GM23338 (cell line): ENCODE data around the gene SPRY1. TPM values are rescaled to one million over a fixed set of nuclear protein-coding genes. Genes with fewer than 3 reads are reported as not detected.

Experiments used
- ATAC-seq: fragments of 200-7000 bp; cut with Tn5 transposase; 3 replicates; pipeline ENCODE4 v1.9.1; 2020
- DNase-seq: peaks from one replicate; pipeline ENCODE4 v3.0.0-alpha.2; 2015; ENCODE audit warnings: low spot score
- H2AFZ ChIP-seq: fragments of 200-600 bp; sonication (generic); 2 replicates; pipeline ENCODE4 v1.8.0; 2016; ENCODE audit warnings: antibody characterized with exemption, mild to moderate bottlenecking, moderate library complexity
- H3F3A ChIP-seq: fragments of 200-600 bp; sonication (generic); replicated peaks from 2 replicates; pipeline ENCODE4 v1.8.0; 2017; ENCODE audit warnings: antibody characterized with exemption, mixed run types, low read depth
- H3K27ac ChIP-seq: fragments of 200-600 bp; sonication (generic); 2 replicates; pipeline ENCODE4 v1.6.1; 2016; ENCODE audit warnings: low read depth
- H3K27me3 ChIP-seq: fragments of 200-600 bp; sonication (generic); 2 replicates; pipeline ENCODE4 v1.8.0; 2016; ENCODE audit warnings: mild to moderate bottlenecking, mixed run types, moderate library complexity; ENCODE audit not compliant: insufficient read depth
- H3K36me3 ChIP-seq: fragments of 200-600 bp; sonication (generic); 2 replicates; pipeline ENCODE4 v1.8.0; 2016; ENCODE audit warnings: mild to moderate bottlenecking; ENCODE audit not compliant: insufficient read depth
- H3K4me1 ChIP-seq: fragments of 200-600 bp; sonication (generic); 2 replicates; pipeline ENCODE4 v1.8.0; 2016; ENCODE audit warnings: mild to moderate bottlenecking, moderate library complexity; ENCODE audit not compliant: insufficient read depth
- H3K4me2 ChIP-seq: fragments of 200-600 bp; sonication (generic); 2 replicates; pipeline ENCODE4 v1.7.1; 2017; ENCODE audit warnings: mixed run types
- H3K4me3 ChIP-seq: fragments of 200-600 bp; sonication (generic); 2 replicates; pipeline ENCODE4 v1.6.1; 2016; ENCODE audit warnings: mixed run types
- H3K79me2 ChIP-seq: fragments of 200-600 bp; sonication (generic); replicated peaks from 2 replicates; pipeline ENCODE4 v1.8.0; 2017; ENCODE audit warnings: mild to moderate bottlenecking; ENCODE audit not compliant: insufficient read depth
- H3K9me2 ChIP-seq: fragments of 200-600 bp; sonication (generic); 2 replicates; pipeline ENCODE4 v1.8.0; 2017; ENCODE audit not compliant: insufficient read depth
- H4K20me1 ChIP-seq: fragments of 200-600 bp; sonication (generic); replicated peaks from 2 replicates; pipeline ENCODE4 v1.8.0; 2017; ENCODE audit warnings: mild to moderate bottlenecking; ENCODE audit not compliant: insufficient read depth
- H3K27ac Mint-ChIP-seq: 2 replicates; pipeline ENCODE4 v1.8.0; 2020; ENCODE audit warnings: inconsistent platforms, mild to moderate bottlenecking, moderate library complexity, mixed read lengths
- H3K27me3 Mint-ChIP-seq: 3 replicates; pipeline ENCODE4 v1.8.0; 2022; ENCODE audit warnings: low read depth, mild to moderate bottlenecking, moderate library complexity, mixed read lengths, inconsistent platforms; ENCODE audit not compliant: insufficient read depth, poor library complexity
- H3K36me3 Mint-ChIP-seq: 3 replicates; pipeline ENCODE4 v1.8.0; 2021; ENCODE audit warnings: low read depth, mild to moderate bottlenecking, inconsistent platforms, moderate library complexity, mixed read lengths
- H3K4me1 Mint-ChIP-seq: 3 replicates; pipeline ENCODE4 v1.8.0; 2020; ENCODE audit warnings: mild to moderate bottlenecking, inconsistent platforms, mixed read lengths
- H3K4me3 Mint-ChIP-seq: 3 replicates; pipeline ENCODE4 v1.8.0; 2021; ENCODE audit warnings: moderate library complexity, mild to moderate bottlenecking, inconsistent platforms, mixed read lengths
- H3K9me3 Mint-ChIP-seq: 3 replicates; pipeline ENCODE4 v1.8.0; 2020; ENCODE audit warnings: moderate library complexity, mild to moderate bottlenecking, inconsistent platforms, mixed read lengths
- CREB1 ChIP-seq: fragments of 250-450 bp; sonication (Bioruptor Pico); IDR thresholded peaks from 2 replicates; pipeline ENCODE4 v1.5.0; 2020; ENCODE audit warnings: low read depth, mild to moderate bottlenecking, moderate library complexity
- EZH2 ChIP-seq: fragments of 200-600 bp; sonication (generic); IDR thresholded peaks from one replicate; pipeline ENCODE4 v1.8.0; 2017; ENCODE audit warnings: antibody characterized with exemption, mild to moderate bottlenecking, low read depth; ENCODE audit not compliant: unreplicated experiment
- EZH2phosphoT487 ChIP-seq: fragments of 200-600 bp; sonication (generic); IDR thresholded peaks from one replicate; pipeline ENCODE4 v1.8.1; 2018; ENCODE audit warnings: antibody characterized with exemption; ENCODE audit not compliant: unreplicated experiment
- JUNB ChIP-seq: IDR thresholded peaks from one replicate; pipeline ENCODE4 v1.6.1; 2016; ENCODE audit warnings: antibody characterized with exemption; ENCODE audit not compliant: unreplicated experiment
- NANOG ChIP-seq: IDR thresholded peaks from 2 replicates; pipeline ENCODE4 v1.6.1; 2016; ENCODE audit warnings: antibody characterized with exemption, borderline replicate concordance
- POLR2AphosphoS5 ChIP-seq: IDR thresholded peaks from 2 replicates; pipeline ENCODE4 v1.6.1; 2016; ENCODE audit warnings: antibody characterized with exemption, low read depth
- STAT1 ChIP-seq: IDR thresholded peaks from one replicate; pipeline ENCODE4 v1.6.1; 2016; ENCODE audit warnings: antibody characterized with exemption; ENCODE audit not compliant: unreplicated experiment
- ZNF331 ChIP-seq: fragments of 250-450 bp; sonication (Bioruptor Pico); IDR thresholded peaks from 2 replicates; pipeline ENCODE4 v1.5.0; 2020; ENCODE audit warnings: low read depth, mild to moderate bottlenecking, moderate library complexity
- ZNF462 ChIP-seq: fragments of 250-450 bp; sonication (Bioruptor Pico); IDR thresholded peaks from 2 replicates; pipeline ENCODE4 v1.5.0; 2020; ENCODE audit warnings: mild to moderate bottlenecking, moderate library complexity
- polyA plus RNA-seq: library from polyadenylated mRNA; unstranded; fragments of >200 nt; fragmentation: Nextera tagmentation; extraction: Ambion mirVana; gene quantifications from 2 replicates; pipeline ENCODE4 v1.2.1, GENCODE V29; 2016
- total RNA-seq: library from RNA; depleted of rRNA; stranded (reverse); fragments of >200 nt; shearing (Covaris generic); gene quantifications from 2 replicates; pipeline ENCODE4 v1.2.3, GENCODE V29; 2014
- TF ChIP-seq, protein P1 (sequence below): IDR thresholded peaks from one replicate; pipeline ENCODE4 v1.6.1; 2018; ENCODE audit warnings: antibody characterized with exemption; ENCODE audit not compliant: unreplicated experiment
- TF ChIP-seq, protein P2 (sequence below), 2 experiments: fragments of 200-600 bp in 1 of 2; sonication (generic) in 1 of 2; conservative IDR thresholded peaks; 2 replicates each; pipeline versions ENCODE4 v1.5.1 to v1.6.1; 2016 to 2017; ENCODE audit warnings: antibody characterized with exemption in 2 of 2, low read depth in 2 of 2, mild to moderate bottlenecking in 2 of 2, moderate library complexity in 1 of 2
- TF ChIP-seq, protein P3 (sequence below): IDR thresholded peaks from 2 replicates; pipeline ENCODE4 v1.6.1; 2016; ENCODE audit warnings: antibody characterized with exemption

Gene SPRY1
- total and polyA plus RNA-seq, 2 experiments from 2014 or later = 62.8 to 103 TPM

GRCh38 chr4:123415576-123415975 is 19.0 kb downstream of the SPRY1 start:
- H2AFZ ChIP-seq = no peak overlapping the region
- Mint-ChIP-seq H3K4me3 (no peak overlapping the region), H3K27me3 (peaks cover 5% of the 10 kb centered on the region), H3K9me3 (no peaks in the 10 kb centered on the region), H3K36me3 (no peaks in the 10 kb centered on the region), H3K27ac (no peak overlapping the region), H3K4me1 (peaks cover 48% of the 10 kb centered on the region)
- peaks cover 42% of the 10 kb centered on the region for H3K4me1 ChIP-seq
- no peak overlapping the region for H3K4me3 ChIP-seq
- no peaks in the 10 kb centered on the region for H3K9me2 ChIP-seq
- H3F3A ChIP-seq = no peaks in the 10 kb centered on the region
- no peak overlapping the region for H3K4me2 ChIP-seq
- no peak overlapping the region for H3K27ac ChIP-seq
- H3K79me2 ChIP-seq = no peaks in the 10 kb centered on the region
- no peaks in the 10 kb centered on the region for H3K36me3 ChIP-seq
- no peaks in the 10 kb centered on the region for H4K20me1 ChIP-seq
- H3K27me3 ChIP-seq = no peaks in the 10 kb centered on the region
- ATAC-seq = no peak
- TF ChIP-seq, protein P1, sequence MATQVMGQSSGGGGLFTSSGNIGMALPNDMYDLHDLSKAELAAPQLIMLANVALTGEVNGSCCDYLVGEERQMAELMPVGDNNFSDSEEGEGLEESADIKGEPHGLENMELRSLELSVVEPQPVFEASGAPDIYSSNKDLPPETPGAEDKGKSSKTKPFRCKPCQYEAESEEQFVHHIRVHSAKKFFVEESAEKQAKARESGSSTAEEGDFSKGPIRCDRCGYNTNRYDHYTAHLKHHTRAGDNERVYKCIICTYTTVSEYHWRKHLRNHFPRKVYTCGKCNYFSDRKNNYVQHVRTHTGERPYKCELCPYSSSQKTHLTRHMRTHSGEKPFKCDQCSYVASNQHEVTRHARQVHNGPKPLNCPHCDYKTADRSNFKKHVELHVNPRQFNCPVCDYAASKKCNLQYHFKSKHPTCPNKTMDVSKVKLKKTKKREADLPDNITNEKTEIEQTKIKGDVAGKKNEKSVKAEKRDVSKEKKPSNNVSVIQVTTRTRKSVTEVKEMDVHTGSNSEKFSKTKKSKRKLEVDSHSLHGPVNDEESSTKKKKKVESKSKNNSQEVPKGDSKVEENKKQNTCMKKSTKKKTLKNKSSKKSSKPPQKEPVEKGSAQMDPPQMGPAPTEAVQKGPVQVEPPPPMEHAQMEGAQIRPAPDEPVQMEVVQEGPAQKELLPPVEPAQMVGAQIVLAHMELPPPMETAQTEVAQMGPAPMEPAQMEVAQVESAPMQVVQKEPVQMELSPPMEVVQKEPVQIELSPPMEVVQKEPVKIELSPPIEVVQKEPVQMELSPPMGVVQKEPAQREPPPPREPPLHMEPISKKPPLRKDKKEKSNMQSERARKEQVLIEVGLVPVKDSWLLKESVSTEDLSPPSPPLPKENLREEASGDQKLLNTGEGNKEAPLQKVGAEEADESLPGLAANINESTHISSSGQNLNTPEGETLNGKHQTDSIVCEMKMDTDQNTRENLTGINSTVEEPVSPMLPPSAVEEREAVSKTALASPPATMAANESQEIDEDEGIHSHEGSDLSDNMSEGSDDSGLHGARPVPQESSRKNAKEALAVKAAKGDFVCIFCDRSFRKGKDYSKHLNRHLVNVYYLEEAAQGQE = no peak
- no peak for TF ChIP-seq STAT1
- no peak for TF ChIP-seq NANOG
- no peak for TF ChIP-seq EZH2
- TF ChIP-seq POLR2AphosphoS5 = no peak
- no peak for TF ChIP-seq ZNF331 (CRISPR knock-in tag)
- no peak for TF ChIP-seq EZH2phosphoT487
- no peak for TF ChIP-seq ZNF462 (CRISPR knock-in tag)
- TF ChIP-seq CREB1 (CRISPR knock-in tag) = no peak
- TF ChIP-seq, protein P2, sequence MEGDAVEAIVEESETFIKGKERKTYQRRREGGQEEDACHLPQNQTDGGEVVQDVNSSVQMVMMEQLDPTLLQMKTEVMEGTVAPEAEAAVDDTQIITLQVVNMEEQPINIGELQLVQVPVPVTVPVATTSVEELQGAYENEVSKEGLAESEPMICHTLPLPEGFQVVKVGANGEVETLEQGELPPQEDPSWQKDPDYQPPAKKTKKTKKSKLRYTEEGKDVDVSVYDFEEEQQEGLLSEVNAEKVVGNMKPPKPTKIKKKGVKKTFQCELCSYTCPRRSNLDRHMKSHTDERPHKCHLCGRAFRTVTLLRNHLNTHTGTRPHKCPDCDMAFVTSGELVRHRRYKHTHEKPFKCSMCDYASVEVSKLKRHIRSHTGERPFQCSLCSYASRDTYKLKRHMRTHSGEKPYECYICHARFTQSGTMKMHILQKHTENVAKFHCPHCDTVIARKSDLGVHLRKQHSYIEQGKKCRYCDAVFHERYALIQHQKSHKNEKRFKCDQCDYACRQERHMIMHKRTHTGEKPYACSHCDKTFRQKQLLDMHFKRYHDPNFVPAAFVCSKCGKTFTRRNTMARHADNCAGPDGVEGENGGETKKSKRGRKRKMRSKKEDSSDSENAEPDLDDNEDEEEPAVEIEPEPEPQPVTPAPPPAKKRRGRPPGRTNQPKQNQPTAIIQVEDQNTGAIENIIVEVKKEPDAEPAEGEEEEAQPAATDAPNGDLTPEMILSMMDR (conservative IDR thresholded peaks at IDR 0.05; ENCODE audit: low read depth in 2 of 2) = no peak
- TF ChIP-seq JUNB = no peak
- TF ChIP-seq, protein P3, sequence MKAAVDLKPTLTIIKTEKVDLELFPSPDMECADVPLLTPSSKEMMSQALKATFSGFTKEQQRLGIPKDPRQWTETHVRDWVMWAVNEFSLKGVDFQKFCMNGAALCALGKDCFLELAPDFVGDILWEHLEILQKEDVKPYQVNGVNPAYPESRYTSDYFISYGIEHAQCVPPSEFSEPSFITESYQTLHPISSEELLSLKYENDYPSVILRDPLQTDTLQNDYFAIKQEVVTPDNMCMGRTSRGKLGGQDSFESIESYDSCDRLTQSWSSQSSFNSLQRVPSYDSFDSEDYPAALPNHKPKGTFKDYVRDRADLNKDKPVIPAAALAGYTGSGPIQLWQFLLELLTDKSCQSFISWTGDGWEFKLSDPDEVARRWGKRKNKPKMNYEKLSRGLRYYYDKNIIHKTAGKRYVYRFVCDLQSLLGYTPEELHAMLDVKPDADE = no peak
- DNase-seq = no peak
